ENCODE measurements around the gene PIGH.
"Not testable (repeated sequence)": the region's sequence is repeated elsewhere in the genome, so short reads cannot be mapped to it uniquely, and the experiment has no call there.

Gene PIGH

GRCh38 chr14:67599698-67600561 lies at the start of gene PIGH:
PIGH (minus strand) TSS chr14:67600268; CDS start chr14:67600203, 65 bp downstream.
- DNase-seq (ENCODE audit: low spot score), result peak; percentile 91

- DNase-seq (ENCODE audit: low spot score), result no peak
Observed at GRCh38 chr14:67646131-67646530, 46.1 kb upstream of the PIGH start.

GRCh38 chr14:67645414-67645813 lies 45.3 kb upstream of the PIGH start:
- DNase-seq (ENCODE audit: low spot score), result no peak

- no peak for DNase-seq (ENCODE audit: low spot score)
Observed at GRCh38 chr14:67644428-67644827, 44.4 kb upstream of the PIGH start.

- DNase-seq (ENCODE audit: low spot score), result no peak
Observed at GRCh38 chr14:67643713-67644112, 43.6 kb upstream of the PIGH start.

GRCh38 chr14:67641902-67642749 lies 42.1 kb upstream of the PIGH start:
- DNase-seq (ENCODE audit: low spot score), result no peak

- no peak for DNase-seq (ENCODE audit: low spot score)
Observed at GRCh38 chr14:67641480-67641879, 41.4 kb upstream of the PIGH start.

GRCh38 chr14:67638642-67639041 lies 38.6 kb upstream of the PIGH start:
- DNase-seq (ENCODE audit: low spot score), result no peak

- no peak for DNase-seq (ENCODE audit: low spot score)
Observed at GRCh38 chr14:67636361-67636919, 36.4 kb upstream of the PIGH start.

- DNase-seq (ENCODE audit: low spot score), result no peak
Observed at GRCh38 chr14:67633451-67634147, 33.5 kb upstream of the PIGH start.

GRCh38 chr14:67630938-67631337 lies 30.9 kb upstream of the PIGH start:
- DNase-seq (ENCODE audit: low spot score), result no peak

- DNase-seq (ENCODE audit: low spot score), result no peak
Observed at GRCh38 chr14:67630186-67630585, 30.1 kb upstream of the PIGH start.

- DNase-seq (ENCODE audit: low spot score), result no peak
Observed at GRCh38 chr14:67627519-67627918, 27.5 kb upstream of the PIGH start.

GRCh38 chr14:67626131-67626530 lies 26.1 kb upstream of the PIGH start:
- DNase-seq (ENCODE audit: low spot score), result not testable (repeated sequence)

- DNase-seq (ENCODE audit: low spot score), result no peak
Observed at GRCh38 chr14:67623114-67623513, 23.0 kb upstream of the PIGH start.

GRCh38 chr14:67622675-67623074 lies 22.6 kb upstream of the PIGH start:
- DNase-seq (ENCODE audit: low spot score), result peak; percentile 76

- DNase-seq (ENCODE audit: low spot score), result no peak
Observed at GRCh38 chr14:67620217-67620785, 20.2 kb upstream of the PIGH start.

GRCh38 chr14:67619446-67620216 lies 19.6 kb upstream of the PIGH start, which contains the start of gene ARG2:
ARG2 (plus strand) TSS chr14:67619920; CDS start chr14:67619978, 58 bp downstream.
- DNase-seq (ENCODE audit: low spot score), result peak; percentile 91

GRCh38 chr14:67618617-67619063 lies 18.6 kb upstream of the PIGH start:
- DNase-seq (ENCODE audit: low spot score), result peak; percentile 57

GRCh38 chr14:67610491-67610890 lies 10.4 kb upstream of the PIGH start:
- DNase-seq (ENCODE audit: low spot score), result no peak

All from putamen (tissue), 1 donor.